HUDEP-2 (cell line): ENCODE data around the gene ACLY.
A peak's percentile ranks its signal among the peaks of the same experiment; 100 is the strongest.

Experiments used
- DNase-seq, 76 experiments: peaks; one replicate each; lab custom pipeline; 2025; ENCODE audit not compliant: unreplicated experiment in 76 of 76; lab: John Stamatoyannopoulos, UW

ACLY gene

DNA sequence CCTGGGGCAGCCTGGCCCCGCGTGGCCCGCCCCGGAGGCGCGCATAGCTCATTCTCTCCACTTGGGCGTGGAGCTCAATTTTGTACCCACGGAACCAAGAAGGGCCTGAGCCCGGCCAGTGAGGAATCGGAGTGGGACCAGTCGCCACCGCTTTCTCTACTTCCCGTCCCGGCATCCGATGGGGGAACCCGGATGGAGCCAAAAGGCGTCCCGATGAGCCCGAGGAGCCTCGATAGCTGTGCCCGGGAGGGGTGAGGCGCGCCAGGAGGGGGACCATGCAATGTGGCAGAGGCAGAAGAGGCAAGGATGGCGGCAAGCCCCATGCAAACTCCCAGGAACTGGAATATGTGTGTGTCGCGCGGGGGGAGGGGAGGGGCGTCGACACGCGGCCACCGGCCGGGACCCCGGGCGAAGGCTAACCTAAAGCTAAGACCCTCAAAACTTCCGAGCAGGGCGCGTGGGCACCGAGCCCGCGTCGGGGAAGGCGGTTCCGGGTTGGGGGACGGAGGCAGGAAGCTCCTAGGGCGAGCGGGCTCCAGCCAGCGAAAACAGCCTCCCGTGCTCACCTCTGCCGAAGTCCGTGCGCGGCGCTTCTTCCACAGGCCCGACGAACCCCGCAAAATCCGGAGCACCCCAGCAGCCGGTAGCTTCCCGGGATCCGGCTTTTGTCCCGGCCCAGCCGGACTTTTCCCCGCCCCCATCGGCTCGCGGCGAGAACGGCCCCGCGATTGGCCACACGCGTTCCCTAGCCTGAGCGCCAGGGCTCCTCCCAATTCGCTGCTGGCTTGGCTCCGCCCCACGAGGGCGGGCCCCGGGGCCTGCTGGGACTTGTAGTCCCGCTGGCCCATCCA lies at the start of gene ACLY:
Gene ACLY (minus strand): TSS at position 638 of the 851 bp plus-strand sequence. CDS start 5,078 bp downstream, outside the sequence.
- DNase-seq = peak in 75 of 76 experiments; percentile 32 to 99 (median 95)

- DNase-seq = no peak
Observed at GRCh38 chr17:41967921-41968578, 49.3 kb upstream of the ACLY start.

DNA sequence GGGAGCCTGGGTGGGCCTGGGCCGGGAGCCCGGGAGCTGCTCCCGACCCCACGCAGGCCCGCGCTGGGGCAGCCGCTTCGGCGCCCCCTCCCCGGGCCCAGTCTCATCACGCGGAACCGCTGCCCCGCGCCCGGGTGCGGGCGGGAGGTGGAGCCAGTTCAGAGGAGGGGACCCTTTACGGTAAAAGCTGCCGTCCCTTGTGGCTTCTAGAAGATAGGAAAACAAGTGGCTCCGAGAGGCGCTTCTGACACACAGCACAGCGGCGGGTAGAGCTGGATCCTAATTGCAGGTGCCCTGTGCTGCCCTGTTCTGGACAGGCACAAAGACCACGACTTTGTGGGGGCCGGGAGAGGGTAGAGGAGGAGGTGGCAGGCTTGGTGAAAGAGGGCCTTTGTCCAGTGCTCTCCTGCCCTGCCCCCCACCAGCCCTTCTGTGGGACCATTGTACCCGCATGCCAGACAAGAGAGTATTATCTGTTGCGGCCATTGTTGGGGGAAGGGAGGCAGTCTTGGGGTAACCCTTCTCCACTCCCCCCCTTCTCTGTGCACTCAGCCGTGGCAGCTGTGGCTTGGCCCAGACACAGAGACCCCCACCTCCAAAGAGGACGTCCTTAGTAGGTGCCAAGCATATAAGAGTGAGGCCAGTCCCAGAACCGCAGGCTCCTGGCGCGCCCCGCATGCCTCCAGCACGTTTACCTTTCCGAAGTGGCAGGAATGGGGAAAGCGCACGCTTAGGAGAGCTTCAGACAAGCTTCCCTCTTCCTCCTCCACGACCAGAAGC lies 48.6 kb upstream of the ACLY start:
- peak in 10 of 76 experiments; percentile 2 to 54 (median 22) for DNase-seq

GRCh38 chr17:41966463-41967140 lies 47.9 kb upstream of the ACLY start, which contains the start of gene CNP:
TSS of gene CNP (plus strand) at chr17:41966795. CDS start at chr17:41966885, 90 bp downstream.
- DNase-seq = peak in 74 of 76 experiments; percentile 25 to 93 (median 78)

DNA sequence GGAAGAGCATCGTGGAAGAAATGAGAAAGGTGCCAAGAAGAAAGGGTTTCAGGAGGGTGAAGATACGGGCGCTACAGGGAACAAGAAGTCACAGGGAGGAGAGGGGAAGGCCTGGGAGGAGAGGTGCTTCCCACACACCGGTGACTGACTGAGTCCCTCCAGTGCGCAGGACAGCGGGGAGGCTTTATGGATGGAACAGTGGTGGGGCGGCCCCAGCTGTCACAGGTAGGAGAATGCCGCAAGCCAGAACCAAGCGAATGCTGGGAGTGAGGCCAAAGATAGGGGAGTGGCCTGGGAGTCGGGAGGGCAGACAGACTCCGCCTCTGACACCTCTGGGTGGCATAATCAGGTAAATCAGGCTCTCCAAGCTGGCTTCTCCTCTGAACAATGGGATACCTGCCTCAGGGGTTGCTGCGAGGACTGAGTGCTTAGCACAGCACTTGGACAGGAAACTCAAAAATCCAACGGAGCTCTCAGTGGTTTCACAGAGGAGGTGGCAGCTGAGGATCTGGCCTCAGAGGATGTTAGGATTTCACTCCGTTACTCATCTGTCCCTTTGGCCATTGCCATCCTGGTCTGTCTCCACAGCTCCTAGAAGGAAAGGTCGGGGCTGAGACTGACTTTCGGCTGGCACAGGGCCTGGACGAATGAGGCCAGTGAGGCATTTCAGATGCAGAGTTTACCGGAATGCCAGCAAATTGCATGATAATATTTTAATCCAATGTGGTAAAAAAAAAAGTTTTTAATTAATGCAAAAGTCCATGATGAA lies 47.1 kb upstream of the ACLY start:
- DNase-seq = peak in 57 of 76 experiments; percentile 6 to 72 (median 43)

GRCh38 chr17:41962768-41963434 lies 44.1 kb upstream of the ACLY start:
- DNase-seq = peak in 62 of 76 experiments; percentile 8 to 73 (median 48)

- no peak for DNase-seq
Observed at GRCh38 chr17:41962111-41962510, 43.4 kb upstream of the ACLY start.

DNA sequence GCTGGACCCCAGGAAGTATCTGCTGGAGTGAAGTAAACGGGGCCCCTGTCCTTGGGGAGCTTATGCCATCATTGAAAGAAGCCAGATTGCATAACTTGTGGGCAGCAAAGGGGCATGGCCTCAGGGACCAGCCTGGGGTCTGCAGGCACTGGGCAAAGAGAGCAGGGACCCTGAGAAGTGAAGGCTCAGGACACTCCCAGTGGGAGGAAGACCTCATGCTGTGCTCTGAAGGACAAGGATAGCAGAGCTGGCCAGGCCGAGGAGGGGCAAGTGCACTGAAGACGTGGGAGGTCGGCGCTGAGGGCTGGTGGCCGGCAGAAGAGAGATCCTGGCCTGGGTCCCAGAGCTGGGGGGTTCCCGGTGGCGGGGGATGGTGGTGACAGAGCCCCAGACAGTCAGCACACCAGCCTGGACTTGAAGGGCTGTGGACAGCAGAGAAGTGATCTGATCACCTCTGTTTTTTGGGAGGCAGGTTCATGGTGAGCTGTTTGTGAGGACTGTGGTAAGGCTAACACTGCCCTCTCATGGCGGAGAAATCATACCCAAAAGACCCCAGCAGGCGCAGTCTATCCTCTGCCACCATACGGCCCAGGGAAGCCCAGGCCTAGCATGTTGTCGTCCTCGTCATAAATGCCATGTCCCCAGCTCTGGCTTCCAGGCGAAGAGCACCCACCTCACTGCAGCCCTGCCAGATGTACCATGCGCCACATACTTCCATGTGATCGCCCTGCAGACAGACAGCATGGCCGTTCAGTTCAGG lies 40.8 kb upstream of the ACLY start:
- DNase-seq = peak in 63 of 76 experiments; percentile 4 to 79 (median 48)

DNA sequence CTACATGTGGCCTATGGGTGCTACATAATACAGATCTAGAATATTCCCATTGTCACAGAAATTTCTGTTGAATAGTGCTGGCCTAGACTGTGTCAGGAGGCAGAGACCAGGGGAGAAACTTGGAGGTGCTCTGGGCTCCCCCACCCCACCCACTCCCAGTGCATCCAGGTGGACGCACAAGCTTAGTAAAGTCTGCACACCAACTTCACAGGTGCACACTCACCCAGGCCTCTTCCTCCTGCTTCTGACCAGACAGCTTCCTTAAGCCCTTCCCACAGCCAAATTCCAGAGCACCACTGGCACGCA lies 40.2 kb upstream of the ACLY start:
- no peak for DNase-seq

- no peak for DNase-seq
Observed at GRCh38 chr17:41957869-41958439, 39.2 kb upstream of the ACLY start.

- DNase-seq = peak in 37 of 76 experiments; percentile 4 to 62 (median 27)
Observed at GRCh38 chr17:41957031-41957868, 38.5 kb upstream of the ACLY start.

DNA sequence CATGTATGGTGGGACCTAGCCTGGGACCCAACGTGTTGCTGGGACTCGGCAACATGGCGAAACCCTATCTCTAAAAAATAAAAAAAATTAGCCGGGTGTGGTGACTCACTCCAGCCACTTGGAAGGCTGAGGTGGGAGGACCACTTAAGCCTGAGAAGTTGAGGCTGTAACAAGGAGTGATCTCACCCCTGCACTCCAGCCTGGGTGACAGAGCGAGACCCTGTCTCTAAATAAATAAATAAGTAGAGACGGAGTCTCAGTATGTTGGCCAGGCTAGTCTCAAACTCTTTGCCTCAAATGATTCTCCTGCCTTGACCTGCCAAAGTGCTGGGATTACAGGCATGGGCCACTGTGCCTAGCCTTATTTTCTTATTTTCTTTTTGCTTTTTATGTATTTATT lies 37.8 kb upstream of the ACLY start:
- no peak for DNase-seq

GRCh38 chr17:41948762-41949460 lies 30.2 kb upstream of the ACLY start:
- no peak for DNase-seq

- DNase-seq = no peak
Observed at GRCh38 chr17:41944943-41945342, 26.2 kb upstream of the ACLY start.

GRCh38 chr17:41943492-41943891 lies 24.7 kb upstream of the ACLY start:
- no peak for DNase-seq

- DNase-seq = no peak
Observed at GRCh38 chr17:41942626-41943373, 24.0 kb upstream of the ACLY start.
